NCI-H2081 treated with DMSO at 0.1 percent for 48 hours (cell line): ENCODE measurements around the gene ELP6.

ENCODE experiments used
- DNase-seq: peaks from one replicate; lab custom pipeline; 2025; lab: John Stamatoyannopoulos, UW

Gene ELP6, protein sequence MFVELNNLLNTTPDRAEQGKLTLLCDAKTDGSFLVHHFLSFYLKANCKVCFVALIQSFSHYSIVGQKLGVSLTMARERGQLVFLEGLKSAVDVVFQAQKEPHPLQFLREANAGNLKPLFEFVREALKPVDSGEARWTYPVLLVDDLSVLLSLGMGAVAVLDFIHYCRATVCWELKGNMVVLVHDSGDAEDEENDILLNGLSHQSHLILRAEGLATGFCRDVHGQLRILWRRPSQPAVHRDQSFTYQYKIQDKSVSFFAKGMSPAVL

DNA sequence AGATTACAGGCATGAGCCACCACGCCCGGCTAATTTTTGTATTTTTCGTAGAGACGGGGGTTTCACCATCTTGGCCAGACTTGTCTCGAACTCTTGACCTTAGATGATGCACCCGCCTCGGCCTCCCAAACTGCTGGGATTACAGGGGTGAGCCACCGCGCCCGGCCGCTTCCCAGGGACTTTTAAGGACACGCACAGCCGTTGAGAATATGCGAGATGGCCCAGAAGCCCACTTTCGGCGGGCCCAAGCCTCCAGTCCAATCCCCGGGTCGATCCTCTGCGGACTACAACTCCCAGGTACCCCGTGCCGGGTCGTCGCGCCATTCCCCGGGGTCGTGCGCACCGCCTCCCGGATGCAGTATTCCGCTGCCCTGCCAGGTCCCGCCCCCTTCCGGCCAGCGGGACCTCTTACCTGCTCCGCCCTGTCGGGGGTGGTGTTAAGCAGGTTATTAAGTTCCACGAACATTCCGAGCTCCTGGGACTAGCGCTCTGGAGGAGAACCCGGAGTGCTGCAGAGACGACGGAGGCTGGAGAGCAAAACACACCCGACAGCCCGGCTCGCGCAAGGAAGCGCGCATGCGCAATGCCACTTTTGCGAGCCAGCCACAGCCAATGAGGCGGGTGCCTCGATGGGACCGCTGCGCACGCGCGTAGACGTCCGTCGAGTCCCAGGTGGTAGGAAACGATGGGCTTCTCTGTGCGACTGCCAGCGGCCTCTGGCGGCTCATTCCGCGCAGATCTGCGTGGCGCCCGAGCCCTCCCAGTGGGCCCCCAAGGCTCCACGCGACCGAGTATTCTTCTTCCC, at the start of gene ELP6:
Gene ELP6, minus strand, starts transcription at position 588 of the 805 bp plus-strand sequence. Its CDS starts 122 bp downstream, at position 466.
- DNase-seq: peak; percentile 31

DNA sequence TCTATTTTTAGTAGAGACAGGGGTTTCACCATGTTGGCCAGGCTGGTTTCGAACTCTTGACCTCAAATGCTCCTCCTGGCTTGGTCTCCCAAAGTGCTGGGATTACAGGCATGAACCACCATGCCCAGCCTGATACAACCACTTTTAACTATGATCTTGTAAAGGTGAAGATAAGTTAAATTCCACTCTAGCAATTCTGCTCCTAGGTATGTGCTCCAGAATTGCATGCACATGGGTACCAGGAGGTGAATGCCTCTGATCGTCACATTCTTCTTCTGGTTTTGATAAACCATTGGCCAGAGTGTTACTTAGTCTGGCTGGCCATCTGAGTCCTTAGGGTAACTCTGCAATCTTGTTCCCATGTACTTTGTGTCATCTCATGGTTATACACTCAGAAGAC, 42.8 kb upstream of the ELP6 start:
- no peak for DNase-seq

DNA sequence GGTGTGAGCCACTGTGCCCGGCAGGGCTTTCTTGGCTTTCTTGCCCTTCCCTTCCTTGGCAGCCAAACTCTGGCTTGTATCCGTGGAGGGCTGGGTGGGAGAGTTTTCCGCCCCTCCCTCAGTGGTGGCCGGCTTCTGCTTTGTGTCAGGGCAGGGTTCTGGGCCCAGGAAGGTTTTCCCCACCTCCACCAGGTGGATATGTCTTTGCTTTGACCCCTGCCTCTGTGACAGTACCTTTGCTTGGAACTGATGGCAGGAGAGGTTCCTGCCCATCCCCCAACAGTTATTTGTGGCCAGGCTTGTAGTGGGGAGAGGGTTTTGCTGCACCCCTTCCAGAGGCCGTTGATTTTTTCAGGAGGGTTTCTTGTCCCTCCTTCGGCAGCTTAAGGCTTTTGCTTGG, 40.8 kb upstream of the ELP6 start:
- DNase-seq: no peak

DNA sequence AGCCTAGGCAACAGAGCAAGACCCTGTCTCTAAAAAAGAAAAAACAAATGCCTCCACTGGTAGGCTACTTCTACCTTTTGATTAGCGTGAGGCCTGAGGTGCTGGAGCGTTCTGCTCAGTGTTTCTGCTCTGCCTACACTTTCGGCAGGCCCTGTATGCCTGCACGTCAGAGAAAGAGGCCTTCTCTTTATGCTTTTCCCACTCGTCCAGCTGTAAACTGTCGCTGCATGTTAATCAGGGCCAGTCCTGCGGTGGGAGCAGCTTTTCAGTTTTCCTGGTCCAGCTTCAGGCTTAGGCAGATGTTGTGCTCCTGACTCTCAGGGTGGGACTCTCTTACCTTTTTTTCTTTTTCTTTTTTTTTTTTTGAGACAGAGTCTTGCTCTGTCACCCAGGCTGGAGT, 39.9 kb upstream of the ELP6 start:
- DNase-seq: no peak

DNA sequence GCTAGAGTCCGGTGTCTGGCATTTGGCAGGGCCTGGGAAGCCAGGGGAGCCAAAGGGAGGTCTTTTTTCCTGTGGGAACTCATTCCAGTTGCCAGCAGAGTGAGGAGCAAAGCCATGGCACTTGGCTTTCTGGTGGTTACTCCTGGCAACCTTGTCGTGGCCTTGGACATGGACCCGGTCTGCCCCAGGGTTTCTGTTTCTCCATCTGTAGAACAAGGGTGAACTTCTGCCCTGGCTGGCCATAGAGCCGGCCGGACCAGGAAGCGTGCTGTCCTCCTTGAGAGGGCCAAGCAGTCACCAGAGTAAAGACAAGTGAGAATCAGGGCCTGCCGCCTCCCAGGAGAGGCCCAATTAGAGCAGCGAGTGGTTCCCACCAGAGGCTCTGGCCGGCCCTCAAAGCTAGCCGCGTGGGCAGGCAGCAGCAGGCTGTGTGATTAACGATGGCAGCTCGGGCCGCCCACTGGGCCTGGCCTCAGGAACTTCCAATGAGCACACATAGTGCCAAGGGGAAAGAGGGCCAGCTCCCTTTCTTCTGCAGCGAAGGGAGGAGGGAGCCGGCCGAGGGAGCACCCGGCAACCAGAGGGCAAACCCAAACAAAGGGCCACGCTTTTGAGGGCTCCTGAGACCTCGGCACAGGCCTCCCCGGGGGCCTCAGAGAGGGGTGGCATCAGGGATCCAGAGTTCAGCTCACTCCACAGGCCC, 29.1 kb upstream of the ELP6 start:
- DNase-seq: no peak

DNA sequence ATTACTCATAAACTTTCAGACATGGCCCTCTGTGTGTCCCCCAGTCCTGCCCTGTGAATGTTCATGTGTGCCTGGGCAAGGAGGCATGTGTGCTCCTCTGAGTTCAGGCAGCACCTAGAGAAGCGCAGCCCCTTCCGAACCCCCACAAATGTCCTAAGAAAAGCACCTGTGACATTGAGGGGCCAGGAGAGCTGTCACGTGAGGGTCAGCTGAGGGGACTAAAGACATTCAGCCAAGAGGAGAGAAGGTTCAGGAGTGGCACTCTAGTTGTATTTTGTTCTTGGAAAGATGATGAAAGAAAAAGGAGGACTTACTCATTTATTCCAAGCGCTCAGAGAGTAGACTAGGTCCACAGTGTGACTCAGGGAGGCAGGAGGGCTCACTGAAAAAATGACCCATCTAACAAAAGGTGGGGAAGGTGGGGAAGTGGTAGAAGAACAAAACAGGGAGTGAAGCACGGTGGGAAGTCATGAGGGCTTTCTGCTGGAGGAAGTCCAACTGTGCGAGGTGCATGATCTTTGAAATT, 28.1 kb upstream of the ELP6 start:
- DNase-seq: no peak

DNA sequence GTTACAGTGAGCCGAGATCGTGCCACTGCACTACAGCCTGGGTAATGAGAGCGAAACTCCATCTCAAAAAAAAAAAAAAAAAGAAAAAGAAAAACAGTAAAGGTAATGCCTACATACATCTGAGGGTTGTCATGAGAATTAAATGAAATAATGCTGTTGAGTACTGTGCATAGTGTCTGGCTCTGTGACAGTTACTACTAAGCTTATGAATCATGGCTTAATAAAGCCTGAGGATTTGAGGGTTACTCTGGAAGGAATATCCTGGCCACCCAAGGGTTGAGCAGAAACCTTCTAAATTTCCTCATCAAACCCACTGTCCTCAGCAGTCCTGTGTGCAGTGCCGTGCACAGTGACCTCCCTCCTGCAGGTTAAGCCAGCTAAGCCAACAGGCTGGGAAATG, 26.8 kb upstream of the ELP6 start:
- no peak for DNase-seq

DNA sequence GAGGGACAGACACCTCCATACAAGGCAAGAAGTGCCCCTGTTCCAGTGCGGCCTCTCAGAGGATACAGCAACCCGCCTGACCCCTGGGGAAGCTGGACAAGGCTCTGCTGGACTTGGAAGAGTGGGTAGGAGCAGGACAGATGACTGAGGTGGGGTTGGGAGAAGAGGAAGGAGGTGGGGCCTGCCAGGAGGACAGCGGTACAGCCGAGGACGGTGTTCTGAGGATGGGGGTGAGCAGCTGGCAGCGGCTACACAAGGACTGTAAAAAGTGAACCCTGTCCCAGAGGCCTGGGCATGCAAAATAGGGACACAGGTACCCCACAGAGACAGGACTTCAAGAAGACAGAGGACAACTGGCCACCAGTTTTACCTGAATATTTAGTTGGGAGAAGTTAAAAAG, 23.5 kb upstream of the ELP6 start:
- DNase-seq: no peak

DNA sequence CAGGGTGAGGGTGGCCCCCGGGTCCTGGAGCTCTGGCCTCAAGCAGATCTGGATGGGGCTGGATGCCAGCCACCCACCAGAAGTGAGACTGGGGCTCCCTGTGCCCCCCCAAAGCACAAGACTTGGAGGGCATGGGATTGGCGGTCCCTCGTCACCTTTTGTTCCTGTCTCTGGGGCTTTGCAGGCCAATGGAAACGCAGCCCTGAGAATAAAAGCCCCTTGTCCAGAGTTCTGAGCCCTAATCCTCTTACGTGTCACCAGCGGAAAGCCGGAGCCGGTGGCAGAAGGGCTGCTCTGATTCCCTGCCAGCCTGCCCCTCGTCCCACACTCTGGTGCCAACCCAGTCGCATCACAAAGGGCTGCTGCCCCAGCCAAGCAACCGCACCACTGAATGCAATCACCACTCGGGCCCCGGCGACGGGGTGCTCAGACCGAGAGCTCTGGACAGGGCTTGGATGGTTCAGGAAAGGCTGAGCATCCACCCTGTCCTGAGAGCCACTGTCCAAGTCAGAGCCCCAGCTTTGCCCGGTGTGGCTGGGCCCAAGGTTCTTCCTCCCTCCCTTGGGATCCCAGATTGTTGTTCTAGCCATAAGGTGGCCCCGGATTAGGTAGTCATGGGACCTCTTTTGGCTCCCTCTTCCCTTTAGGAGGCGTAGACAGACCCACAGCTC, 22.8 kb upstream of the ELP6 start:
- DNase-seq: no peak

DNA sequence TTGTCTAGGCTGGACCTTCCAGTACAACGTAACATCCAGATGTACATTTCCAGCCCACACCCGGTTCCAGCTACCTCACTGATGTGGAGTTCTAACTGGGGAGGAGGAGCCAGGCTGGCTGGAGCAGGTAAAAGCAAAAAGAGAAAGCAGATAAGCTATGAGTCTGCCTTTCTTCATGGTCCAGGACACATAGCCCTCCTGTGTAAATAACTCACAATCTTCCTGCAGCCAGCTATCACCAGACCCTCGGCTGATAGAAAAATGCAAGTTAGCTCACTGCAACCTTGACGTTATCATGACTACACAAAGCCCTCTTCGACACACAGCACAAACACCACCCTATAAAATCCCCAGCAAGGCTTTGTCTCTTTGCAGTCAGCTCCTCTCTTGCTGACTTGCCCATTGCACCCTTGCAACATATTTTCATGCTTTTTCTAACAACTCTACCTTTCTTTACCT, 20.5 kb upstream of the ELP6 start:
- DNase-seq: no peak

DNA sequence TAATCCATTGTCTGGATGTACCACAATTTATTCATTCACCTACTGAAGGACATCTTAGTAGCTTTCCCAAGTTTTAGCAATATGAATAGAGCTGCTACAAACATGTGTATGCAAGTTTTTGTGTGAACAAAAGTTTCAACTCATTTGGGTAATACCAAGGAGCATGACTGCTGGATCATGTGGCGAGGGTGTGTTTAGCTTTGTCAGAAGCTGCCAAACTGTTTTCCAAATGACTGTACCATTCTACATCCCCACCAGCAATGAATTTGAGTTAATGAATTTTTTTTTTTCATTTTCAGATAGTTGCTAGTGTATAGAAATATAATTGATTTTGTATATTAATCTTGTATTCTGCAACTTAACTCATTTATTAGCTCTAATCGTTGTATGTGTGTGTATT, 20.0 kb upstream of the ELP6 start:
- no peak for DNase-seq

DNA sequence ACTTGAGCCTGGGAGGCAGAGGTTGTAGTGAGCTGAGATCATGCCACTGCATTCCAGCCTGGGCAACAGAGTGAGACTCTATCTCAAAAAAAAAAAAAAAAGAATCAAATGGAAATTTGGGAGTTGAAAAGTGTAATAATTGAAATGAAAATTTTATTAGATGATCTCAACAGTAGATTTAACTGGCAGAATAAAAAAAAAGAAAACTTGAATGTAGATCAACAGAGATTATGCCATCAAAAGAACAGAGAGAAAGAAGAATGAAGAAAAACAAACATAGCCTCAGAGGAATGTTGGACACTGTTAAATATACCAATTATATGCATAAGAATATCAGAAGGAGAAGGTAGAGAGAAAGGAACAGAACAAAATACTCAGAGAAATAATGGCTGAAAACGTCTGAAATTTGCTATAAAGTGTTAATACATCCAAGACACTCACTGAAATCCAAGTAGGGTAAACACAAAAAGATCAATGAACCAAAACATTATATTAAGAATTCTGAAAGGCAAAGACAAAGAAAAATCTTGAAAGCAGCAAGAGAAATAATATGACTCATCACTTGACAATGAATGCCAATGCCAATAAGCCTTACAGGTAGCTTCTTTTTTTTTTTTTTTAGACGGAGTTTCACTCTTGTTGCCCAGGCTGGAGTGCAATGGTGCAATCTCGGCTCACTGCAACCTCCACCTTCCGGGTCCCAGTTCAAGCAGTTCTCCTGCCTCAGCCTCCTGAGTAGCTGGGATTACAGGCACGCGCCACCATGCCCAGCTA, 14.6 kb upstream of the ELP6 start:
- DNase-seq: no peak

DNA sequence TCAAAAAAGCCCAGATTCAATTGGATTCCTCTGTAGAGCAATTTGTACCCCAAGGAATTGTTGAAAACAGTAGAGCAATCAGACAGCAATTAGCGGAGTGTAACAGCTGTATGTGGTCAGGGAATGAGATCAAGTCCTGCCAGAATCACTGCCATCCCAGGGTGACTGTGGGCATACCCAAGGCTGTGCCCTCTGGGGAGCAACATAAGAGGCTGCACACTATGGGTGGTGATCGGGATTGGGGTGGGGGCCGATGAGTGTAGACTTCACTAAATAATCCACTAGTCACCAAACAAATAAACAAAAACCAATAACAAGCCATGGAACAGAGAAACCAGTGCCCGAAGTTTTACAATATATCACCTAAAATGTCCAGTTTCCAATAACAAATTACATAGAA, 12.1 kb upstream of the ELP6 start:
- DNase-seq: no peak

DNA sequence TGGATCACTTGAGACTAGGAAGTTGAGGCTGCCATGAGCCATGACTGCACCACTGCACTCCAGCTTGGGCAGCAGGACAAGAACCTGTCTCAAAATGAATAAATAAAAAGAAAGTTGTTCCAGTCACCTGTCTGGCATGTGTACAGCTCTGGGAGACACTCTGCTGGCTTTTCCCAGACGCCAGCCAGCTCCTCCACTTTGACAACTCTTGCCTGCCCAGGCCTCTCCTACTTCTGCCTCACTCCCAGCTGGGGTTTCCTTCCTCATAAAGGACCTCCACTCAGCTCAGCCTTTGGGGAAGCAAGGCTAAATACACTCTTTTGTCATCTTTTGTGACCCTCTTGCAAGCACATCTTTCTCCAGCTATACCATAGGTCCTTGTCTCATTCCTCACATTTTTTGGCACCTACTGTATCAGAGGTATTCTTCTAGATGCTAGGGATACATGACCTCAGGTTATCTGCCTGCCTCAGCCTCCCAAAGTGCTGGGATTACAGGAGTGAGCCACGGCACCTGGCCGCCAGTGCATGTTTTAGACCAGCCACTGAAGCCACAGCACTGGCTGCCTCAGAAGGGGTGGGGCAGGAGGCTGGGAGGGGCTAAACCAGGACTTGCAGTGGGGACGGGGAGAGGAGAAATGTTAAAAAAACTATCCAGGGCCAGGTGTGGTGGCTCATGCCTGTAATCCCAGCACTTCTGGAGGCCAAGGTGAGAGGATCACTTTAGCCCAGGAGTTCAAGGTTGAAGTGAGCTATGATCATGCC, 10.0 kb upstream of the ELP6 start:
- DNase-seq: no peak

DNA sequence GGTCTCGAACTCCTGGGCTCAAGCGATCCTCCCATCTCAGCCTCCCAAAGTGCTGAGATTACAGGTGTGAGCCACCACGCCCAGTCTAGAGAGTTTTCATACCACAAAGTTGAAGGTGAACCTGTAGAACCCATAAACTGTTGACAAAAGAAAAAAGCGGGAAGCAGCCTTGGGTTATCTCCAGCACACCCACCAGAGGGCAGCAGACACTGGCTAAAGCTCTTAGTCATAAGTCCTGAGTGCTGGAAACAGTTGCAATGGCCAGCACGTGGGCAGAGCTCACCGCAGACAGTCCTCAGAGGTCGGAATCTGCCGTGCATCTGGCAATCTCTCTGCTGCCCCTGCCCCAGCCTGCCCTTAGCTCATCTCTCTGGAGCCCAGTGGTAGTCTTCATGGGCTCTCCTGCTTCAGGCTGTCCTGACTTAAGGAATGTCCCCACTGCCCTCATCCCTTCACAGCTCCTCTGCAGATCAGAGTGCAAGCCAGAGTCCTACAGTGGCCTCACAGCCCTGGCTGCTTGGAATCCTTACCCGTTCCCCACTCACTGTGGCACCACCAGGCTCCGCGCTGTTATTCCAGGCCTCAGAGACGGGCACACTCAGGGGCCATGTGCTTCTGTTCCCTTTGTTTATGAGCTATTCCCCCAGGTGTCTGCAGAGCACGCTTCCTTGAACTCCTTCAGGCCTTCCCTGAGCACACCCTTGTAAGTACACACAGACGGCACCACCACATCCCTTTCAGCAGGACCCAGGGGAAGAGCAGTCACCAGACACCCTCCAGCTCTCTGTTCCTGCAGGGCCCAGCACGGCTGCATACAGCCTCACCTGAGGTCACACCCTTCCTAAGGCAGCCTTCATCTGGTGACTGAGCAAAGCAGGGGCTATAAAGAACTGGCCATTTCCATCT, 8.8 kb upstream of the ELP6 start:
- DNase-seq: no peak

DNA sequence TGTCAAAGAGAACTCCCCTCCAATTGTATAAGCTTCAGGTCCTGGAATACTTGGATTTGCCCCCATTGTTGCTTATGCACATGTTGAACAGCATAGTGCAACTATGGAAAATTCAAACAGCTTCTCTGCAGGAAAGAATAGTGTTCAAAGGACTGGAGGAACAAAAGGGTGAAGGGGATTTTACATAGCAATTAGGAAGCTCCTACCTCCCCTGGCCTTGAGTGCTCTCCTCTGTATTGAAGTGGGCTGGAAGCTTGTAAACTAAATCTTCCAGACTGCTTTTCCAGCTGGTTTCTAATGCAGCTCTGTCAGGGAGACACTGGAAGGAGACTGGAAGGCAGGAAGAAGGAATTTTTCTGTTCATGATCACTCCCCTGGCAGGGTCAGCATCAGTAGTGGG, 7.2 kb upstream of the ELP6 start:
- DNase-seq: no peak

DNA sequence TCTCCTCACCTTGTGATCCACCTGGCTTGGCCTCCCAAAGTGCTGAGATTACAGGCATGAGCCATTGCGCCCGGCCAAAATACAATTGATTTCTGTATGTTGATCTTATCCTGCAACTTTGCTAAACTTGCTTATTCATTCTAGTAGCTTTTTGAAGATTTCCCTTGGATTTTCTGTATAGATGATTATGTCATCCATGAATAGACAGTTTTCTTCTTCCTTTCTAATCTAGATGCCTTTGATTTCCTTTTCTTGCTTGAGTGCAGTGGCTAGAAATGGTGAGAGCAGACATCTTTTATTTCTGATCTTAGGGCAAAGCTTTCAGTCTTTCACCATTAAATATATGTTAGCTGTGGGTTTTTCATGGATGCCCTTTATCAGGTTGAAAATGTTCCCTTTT, 4.4 kb upstream of the ELP6 start:
- no peak for DNase-seq

DNA sequence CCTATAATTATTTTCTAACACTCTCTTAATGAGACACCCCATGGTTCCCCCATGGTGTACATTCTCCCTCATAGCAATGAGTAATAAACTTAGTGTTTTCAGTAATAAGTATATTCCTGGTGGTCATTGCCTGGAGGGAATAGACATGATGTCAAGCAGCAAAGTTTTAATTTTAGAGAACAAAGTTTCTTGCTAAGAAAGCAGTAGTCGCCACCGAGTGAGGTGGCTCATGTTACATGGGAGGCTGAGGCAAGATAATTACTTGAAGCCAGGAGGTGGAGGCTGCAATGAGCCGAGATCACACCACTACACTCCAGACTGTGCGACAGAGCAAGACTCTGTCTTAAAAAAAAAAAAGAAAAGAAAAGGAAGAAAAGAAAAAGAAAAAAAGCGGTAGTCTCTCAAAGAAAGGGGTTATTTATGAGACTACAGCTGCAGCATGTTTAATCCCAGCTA, 2.4 kb upstream of the ELP6 start:
- DNase-seq: no peak

DNA sequence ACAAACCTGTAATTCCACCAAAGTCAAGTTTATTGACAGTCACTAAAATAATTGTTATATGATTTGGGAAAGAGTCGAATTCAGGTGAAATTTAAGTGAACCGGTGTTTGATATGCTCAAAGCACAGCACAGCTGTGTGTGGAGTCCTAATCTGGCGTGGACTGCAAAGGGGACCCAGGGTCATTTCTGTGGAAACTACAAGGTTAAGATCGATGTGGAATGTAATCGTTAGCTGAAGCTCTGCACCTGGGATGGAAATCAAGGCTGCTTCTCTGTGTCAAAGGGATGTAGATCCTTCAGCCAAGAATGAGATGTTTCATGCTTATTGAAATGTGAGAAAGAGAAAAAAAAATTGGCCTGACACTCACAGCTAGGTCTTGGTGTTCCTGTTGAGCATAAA, 1.6 kb upstream of the ELP6 start:
- no peak for DNase-seq
